Hematopoietic multipotent progenitor cell treated with erythropoietin and hydrocortisone succinate and interleukin-3 and kit ligand, for 15 days (in vitro differentiated cells): Measurements from ENCODE around the gene ZNF862.

Source experiments
- DNase-seq: peaks from one replicate; pipeline ENCODE4 v3.0.0-alpha.2; 2015; ENCODE audit warnings: low spot score

Gene ZNF862

DNA sequence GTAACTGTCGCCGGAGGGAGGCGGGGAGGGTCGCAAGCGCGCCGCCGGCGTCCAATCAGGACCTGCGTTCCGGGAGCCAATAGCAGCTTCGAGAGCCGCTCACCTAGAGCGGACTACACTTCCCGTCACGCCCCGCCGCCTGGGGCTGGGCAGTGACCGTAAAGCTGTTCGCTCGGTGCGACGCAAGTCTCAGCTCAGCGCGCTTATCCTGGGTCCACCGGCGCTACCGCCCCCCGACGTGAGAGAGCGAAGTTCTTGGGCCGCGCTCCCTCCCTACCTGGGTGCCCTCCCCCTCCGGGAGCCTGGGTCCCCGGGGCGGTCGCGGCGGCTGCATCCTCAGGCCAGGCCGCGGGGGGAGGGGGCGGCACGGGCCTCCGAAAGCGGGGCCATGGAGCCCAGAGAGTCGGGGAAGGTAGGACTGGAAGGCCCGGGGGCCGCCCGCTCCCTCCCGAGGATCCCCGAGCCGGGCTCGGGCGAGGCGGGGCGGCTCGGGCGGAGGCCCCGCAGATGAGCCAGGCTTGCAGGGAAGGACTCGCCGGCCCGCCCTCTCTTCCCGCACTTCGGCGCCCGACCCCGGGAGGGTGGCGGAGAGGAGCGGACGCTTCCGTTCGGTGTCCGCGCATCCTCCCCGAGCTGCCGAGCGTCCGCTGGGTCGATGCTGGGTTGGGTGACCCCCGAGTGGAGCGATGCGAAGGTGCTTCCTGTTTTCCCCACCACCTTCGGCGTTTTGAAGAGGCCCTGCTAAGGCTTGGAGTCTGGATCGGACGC, at the start of gene ZNF862:
ZNF862 (plus strand) TSS at position 152 of the 768 bp plus-strand sequence; CDS start at position 389, 237 bp downstream.
- peak; percentile 93 for DNase-seq

- no peak for DNase-seq
Observed at GRCh38 chr7:149789101-149789500, 49.1 kb upstream of the ZNF862 start.

DNA sequence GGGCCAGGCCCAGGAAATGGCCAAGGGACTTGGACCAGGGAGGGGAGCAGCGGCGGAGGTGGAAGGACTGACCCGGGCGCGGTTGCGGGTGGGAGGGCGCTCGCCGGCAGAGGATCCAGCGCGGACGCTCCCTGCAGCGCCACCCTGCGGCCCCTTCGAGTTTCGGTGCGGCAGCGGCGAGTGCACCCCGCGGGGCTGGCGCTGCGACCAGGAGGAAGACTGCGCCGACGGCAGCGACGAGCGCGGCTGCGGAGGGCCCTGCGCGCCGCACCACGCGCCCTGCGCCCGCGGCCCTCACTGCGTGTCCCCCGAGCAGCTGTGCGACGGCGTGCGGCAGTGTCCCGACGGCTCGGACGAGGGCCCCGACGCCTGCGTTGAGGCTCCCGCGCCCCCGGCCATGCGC, 48.0 kb upstream of the ZNF862 start:
- DNase-seq, result no peak

DNA sequence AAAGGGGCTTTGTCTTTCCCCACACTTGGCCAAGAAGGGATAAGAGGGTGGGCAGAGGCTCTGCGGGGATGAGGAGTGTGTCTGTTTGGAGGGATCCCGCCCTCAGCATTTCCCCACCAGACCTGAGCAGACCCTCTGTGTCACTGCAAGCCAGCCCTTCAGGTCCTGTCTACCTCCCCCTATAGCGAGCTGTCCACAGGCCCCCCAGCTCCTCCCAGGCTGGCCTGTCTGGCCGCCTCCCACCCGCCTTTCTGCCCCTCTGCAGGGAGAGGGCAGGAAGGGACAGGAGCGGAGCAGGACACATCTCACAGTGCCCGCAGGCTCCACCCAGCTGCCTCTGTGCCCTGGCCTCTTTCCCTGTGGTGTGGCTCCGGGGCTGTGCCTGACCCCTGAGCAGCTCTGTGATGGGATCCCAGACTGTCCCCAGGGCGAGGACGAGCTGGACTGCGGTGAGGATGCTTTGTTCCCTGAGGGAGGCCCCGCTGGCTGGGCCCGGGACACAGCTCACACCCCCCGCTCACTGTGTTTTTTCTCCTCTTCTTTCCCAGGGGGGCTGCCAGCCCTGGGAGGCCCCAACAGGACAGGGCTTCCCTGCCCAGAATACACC, 47.3 kb upstream of the ZNF862 start:
- no peak for DNase-seq

GRCh38 chr7:149791411-149792219, 46.6 kb upstream of the ZNF862 start:
- no peak for DNase-seq

DNA sequence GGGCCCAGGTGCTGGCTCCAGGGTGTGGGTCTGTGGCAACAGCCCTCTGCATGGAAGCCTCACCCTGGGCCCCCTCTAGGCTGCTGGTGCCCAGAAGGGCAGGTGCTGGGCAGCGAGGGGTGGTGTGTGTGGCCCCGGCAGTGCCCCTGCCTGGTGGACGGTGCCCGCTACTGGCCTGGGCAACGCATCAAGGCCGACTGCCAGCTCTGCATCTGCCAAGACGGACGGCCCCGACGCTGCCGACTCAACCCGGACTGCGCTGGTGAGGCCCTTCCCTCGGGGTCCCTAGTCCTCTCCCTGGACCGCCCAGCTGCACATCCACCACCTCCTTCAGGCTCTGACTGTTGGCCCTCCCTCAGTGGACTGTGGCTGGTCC, 46.0 kb upstream of the ZNF862 start:
- DNase-seq, result no peak

DNA sequence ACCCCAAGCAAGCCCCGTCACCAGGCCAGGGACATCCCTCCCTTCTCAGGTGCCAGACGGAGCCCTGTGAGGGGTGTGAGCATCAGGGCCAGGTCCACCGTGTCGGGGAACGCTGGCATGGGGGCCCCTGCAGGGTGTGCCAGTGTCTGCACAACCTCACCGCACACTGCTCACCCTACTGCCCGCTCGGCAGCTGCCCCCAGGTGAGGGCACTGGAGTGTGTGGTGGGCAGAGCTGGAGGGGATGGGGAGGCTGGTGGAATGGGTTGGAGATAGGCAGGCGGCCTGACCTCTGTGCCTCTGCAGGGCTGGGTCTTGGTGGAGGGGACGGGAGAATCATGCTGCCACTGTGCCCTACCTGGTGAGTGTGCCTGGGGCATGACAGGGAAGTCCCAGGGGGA, 44.9 kb upstream of the ZNF862 start:
- no peak for DNase-seq

- no peak for DNase-seq
Observed at GRCh38 chr7:149794661-149795060, 43.5 kb upstream of the ZNF862 start.

DNA sequence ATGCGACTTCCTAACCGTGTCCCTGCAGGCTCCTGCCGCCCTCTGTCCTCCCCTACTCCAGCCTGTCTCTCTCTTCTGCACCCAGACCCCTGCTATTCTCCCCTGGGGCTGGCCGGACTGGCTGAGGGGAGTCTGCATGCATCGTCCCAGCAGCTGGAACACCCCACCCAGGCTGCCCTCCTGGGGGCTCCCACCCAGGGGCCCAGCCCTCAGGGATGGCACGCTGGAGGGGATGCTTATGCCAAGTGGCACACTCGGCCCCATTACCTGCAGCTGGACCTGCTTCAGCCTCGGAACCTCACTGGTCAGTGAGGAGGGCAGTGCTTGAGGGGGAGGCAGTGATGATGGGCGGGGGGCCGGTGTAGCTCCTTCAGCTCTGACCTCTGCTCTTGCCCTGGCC, 43.0 kb upstream of the ZNF862 start:
- DNase-seq, result no peak

- DNase-seq, result no peak
Observed at GRCh38 chr7:149796287-149796860, 41.8 kb upstream of the ZNF862 start.

DNA sequence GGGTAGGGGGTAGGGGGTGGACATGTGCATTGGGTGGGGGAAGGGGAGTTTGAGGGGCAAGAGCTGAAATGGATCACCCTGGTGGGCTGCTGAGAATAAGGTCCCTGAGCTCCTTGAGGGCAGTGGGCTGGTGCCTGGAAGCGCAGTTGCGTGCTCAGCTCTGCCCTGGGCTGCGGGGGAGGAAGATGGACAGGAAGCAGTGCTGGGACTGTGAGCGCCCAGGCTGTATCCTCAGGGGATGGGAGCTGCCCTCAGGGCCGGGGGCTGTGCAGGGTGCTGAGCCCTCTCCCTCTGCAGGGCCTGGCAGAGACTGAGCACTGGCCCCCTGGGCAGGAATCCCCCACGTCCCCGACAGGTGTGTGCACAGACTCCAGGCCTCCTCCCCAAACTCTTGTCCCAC, 40.4 kb upstream of the ZNF862 start:
- no peak for DNase-seq

DNA sequence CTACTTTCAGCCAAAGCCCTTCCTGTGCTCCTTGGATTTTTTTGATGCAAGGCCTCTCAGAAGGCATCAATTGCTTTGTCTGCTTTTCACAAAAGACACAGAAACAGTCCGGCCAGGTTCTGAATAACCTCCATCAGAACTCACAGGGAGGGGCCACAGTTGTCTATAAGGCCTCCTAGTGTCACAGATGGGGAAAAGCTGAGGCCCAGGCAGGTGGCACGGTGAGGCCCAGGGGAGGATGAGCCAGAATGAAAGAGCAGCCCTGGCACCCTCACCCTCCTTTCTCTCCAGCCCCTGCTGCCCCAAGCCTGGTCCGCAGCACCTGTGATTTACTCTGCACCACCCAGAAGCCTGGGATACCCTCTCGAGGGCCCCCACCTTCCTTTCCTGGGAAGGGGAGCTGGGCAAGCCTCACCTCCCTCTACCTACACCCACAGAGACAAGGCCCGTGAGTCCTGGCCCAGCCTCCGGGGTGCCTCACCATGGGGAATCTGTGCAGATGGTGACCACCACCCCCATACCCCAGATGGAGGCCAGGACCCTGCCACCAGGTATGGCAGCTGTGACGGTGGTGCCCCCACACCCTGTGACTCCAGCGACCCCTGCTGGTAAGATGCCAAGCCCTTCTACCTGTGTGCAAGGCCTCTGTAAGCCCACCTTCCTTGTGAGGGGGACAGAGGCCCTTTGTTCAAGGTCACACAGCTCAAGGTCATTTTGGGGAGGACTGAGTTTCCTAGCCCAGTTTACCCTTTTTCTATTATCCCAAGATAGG, 38.6 kb upstream of the ZNF862 start:
- peak; percentile 2 for DNase-seq

GRCh38 chr7:149800169-149800555, 38.0 kb upstream of the ZNF862 start:
- no peak for DNase-seq

DNA sequence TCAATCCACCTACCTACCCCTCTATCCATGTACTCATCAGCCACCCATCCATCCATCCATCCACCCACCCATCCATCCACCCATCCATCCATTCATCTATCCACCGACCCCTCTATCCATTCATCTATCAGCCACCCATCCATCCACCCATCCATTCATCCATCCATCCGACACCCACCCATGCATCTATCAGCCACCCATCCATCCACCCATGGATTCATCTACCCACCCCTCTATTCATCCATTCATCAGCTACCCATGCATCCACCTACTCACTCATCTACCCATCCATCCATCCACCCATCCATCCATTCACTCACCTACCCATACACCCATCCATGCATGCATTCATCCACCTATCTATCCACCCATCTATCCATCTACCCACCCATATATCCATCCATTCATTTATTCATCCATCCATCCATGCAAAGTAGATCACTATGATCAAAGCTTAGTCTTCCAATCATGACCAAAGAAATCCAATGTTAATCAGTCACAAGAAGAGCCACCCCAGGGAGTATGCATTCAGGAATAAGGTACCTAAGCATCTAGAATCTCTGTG, 37.1 kb upstream of the ZNF862 start:
- DNase-seq, result no peak

DNA sequence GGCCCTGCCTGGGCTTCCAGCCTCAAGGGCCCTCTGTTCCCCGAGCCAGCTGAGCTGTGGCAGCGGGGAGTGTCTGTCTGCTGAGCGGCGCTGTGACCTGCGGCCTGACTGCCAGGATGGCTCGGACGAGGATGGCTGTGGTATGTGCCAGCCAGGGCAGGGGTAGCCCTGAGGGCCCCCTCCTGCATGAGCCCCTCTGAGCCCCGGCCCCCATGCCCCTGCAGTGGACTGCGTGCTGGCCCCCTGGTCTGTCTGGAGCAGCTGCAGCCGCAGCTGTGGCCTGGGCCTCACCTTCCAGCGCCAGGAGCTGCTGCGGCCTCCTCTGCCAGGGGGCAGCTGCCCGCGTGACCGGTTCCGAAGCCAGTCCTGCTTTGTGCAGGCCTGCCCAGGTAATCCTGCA, 36.4 kb upstream of the ZNF862 start:
- no peak for DNase-seq

GRCh38 chr7:149802966-149803365, 35.2 kb upstream of the ZNF862 start:
- DNase-seq, result no peak

DNA sequence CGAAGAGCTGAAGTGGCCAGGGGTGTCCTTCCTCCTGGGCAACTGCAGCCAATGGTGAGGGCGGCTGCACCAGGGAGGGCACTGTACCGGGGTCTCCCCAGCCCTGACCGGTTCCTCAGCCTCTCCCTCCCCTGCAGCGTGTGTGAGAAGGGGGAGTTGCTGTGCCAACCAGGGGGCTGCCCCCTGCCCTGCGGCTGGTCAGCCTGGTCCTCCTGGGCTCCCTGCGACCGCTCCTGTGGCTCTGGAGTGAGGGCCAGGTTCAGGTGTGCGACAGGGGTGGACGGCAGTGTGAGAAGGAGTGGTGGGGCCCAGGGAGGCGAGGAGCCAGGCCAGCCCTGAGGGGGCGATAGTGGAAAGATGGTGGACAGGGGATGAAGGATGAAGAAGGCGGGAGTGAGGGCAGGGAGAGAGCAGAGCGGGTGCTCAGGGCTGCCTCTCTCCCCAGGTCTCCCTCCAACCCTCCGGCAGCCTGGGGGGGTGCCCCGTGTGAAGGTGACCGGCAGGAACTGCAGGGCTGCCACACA, 34.6 kb upstream of the ZNF862 start:
- no peak for DNase-seq

- DNase-seq, result no peak
Observed at GRCh38 chr7:149804106-149804505, 34.1 kb upstream of the ZNF862 start.

DNA sequence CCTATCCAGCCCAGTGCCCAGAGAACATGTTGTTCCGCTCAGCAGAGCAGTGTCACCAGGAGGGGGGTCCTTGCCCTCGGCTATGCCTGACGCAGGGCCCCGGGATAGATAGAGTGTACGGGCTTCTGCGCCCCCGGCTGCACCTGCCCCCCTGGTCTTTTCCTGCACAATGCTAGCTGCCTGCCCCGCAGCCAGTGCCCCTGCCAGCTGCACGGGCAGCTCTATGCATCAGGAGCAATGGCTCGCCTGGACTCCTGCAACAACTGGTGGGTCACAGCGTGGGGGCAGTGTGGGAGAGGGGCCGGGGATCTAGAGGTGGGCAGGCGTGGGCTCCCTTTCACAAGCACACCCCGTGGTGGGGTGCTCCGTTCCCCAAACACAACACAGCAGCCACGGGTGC, 31.4 kb upstream of the ZNF862 start:
- no peak for DNase-seq

- DNase-seq, result no peak
Observed at GRCh38 chr7:149808311-149808710, 29.9 kb upstream of the ZNF862 start.

- DNase-seq, result no peak
Observed at GRCh38 chr7:149809215-149809614, 29.0 kb upstream of the ZNF862 start.
